Heart right ventricle (tissue), 16 donors: ENCODE results near the gene NOP16. TPM values are rescaled to one million over a fixed set of nuclear protein-coding genes. Genes with fewer than 3 reads are reported as not detected.
A peak's percentile ranks its signal among the peaks of the same experiment; 100 is the strongest.

Experiments
- ATAC-seq, 8 donors: fragments of 200-7000 bp; cut with Tn5 transposase; one replicate each; pipeline ENCODE4 v1.9.1; 2020; ENCODE audit warnings: mild to moderate bottlenecking in 8 of 8, moderate library complexity in 8 of 8, moderate number of reproducible peaks in 1 of 8
- DNase-seq, 2 donors: peaks; one replicate each; pipeline ENCODE4 v3.0.0-alpha.2; 2020
- H3K27ac ChIP-seq, 10 donors: fragments of 200-600 bp; sonication (generic) in 2 of 10; one replicate each; pipeline versions ENCODE4 v1.5.0 to v1.8.0; 2020 to 2022; ENCODE audit warnings: mild to moderate bottlenecking in 3 of 10
- H3K27me3 ChIP-seq, 7 donors: fragments of 200-600 bp; one replicate each; pipeline ENCODE4 v1.8.0; 2021 to 2022; ENCODE audit warnings: mild to moderate bottlenecking in 2 of 7
- H3K36me3 ChIP-seq, 9 donors: fragments of 200-600 bp; sonication (generic) in 1 of 9; one replicate each; pipeline versions ENCODE4 v1.5.0 to v1.8.0; 2020 to 2022; ENCODE audit warnings: mild to moderate bottlenecking in 2 of 9
- H3K4me1 ChIP-seq, 9 donors: fragments of 200-600 bp; sonication (generic) in 1 of 9; one replicate each; pipeline versions ENCODE4 v1.5.0 to v1.8.0; 2020 to 2022; ENCODE audit warnings: mild to moderate bottlenecking in 4 of 9
- H3K4me3 ChIP-seq, 10 donors: fragments of 200-600 bp; sonication (generic) in 2 of 10; one replicate each; pipeline versions ENCODE4 v1.5.0 to v1.8.0; 2020 to 2022; ENCODE audit warnings: mild to moderate bottlenecking in 7 of 10, moderate library complexity in 2 of 10
- H3K9me3 ChIP-seq, 11 donors: fragments of 200-600 bp in 10 of 11; sonication (generic) in 2 of 11; one replicate each; pipeline versions ENCODE4 v1.5.0 to v1.8.0; 2013 to 2022; ENCODE audit warnings: mild to moderate bottlenecking in 2 of 11, control low read depth in 1 of 11, moderate library complexity in 1 of 11
- CTCF ChIP-seq, 9 donors: fragments of 200-600 bp; sonication (generic) in 2 of 9; IDR thresholded peaks; one replicate each; pipeline versions ENCODE4 v1.5.0 to v1.8.0; 2021 to 2022; ENCODE audit warnings: antibody characterized with exemption in 9 of 9, mild to moderate bottlenecking in 5 of 9, moderate library complexity in 1 of 9
- WGBS, 2 donors: extraction: QIAGEN DNeasy Blood & Tissue Kit; methylation state at CpG; one replicate each; pipeline ENCODE4 v1.1.7; 2013; ENCODE audit warnings: inconsistent platforms in 1 of 2; 5-methylcytosine and 5-hydroxymethylcytosine counted together
- intact Hi-C, 10 donors: fragments of 100-400 bp; cut with DNase I; formaldehyde crosslinking; loops; one replicate each; pipeline versions ENCODE4 v1.11.1 to v1.14.2; 2022
- polyA plus RNA-seq, 2 donors: library from polyadenylated mRNA; stranded (reverse); fragments of 200-250 nt; gene quantifications; one replicate each; pipeline ENCODE4 v1.2.3, GENCODE V29; 2013
- total RNA-seq, 10 donors: library from RNA; stranded (reverse); fragmentation: NEBNext Ultra II Directional in 3 of 10; extraction: Animal tissue kit (Norgen Biotek cat#: 25700) in 3 of 10; gene quantifications; one replicate each; pipeline versions ENCODE4 v1.2.1 to v1.2.4, GENCODE V29; 2021 to 2023
- donor health status: Arrhythmogenic right ventricular cardiomyopathy.
- donor health status: ischemic (EF 13 %, LVEDD 7.1; RV severe dilation, severe dysfunction).
- donor health status: healthy with polysubstance abuse.
- donor health status: DM: no; HTN: yes; CAD: no.
- donor health status: DM: no; HTN: no; CAD: no.
- donor health status: ischemic (EF 25% LVEDD 6.9; RV normal size, moderate dysfunction).
- donor health status: ischemic (EF 25% LVEDD 5.7; RV mildly dilated, moderate dysfunction).
- donor health status: healthy.
- donor health status: DM: yes; HTN: yes; CAD: no.
- donor health status: Ischemic cardiomyopathy.
- donor health status: ischemic (EF 35%, LVEDD 5.7; RV mildly dilated, moderate dysfunction).
- donor health status: nonischemic (EF 11% LVEDD 7.7; RV severe dilation, severe dysfunction).
- donor health status: DM: yes; HTN: yes; CAD: no.
- donor health status: PGD.
- donor health status: ischemic (EF 29% LVEDD 5.4; RV normal size, mild dysfunction).
- donor health status: nonischemic (EF 23%, LVEDD 6.1; RV moderate dilation, normal function).

NOP16 gene
- total and polyA plus RNA-seq, 12 donors = 11.3 to 84.0 (median 19.1) TPM

- H3K4me1 ChIP-seq = peaks cover 0 to 39% (median 28%) of the 10 kb centered on the region in 9 donors
- intact Hi-C loops = loop anchor here in 2 of 10 donors (2.0 to 5.0 kb wide), 4 partner anchors 27 to 86 kb away; partner anchors contain the start of genes CLTB (in 1 of the 2), FAF2 (in 1 of the 2), HIGD2A (in 1 of the 2) and NOP16 (in 1 of the 2)
Measured at GRCh38 chr5:176361437-176362232, 26.8 kb downstream of the NOP16 start, which contains the start of gene KIAA1191. Gene KIAA1191, minus strand, starts transcription at chr5:176361764. Its CDS starts 2,256 bp downstream, at chr5:176359508.

GRCh38 chr5:176360894-176361436 is 27.4 kb downstream of the NOP16 start:
- DNase-seq = peak in 1 of 2 donors; percentile 28
- H3K4me3 ChIP-seq = peak overlapping the region; percentile 58 to 100 (median 95)
- H3K9me3 ChIP-seq = no peaks in the 10 kb centered on the region
- 2% methylated on average over 27 of the region's 27 CpGs for WGBS, 2 donors
- ATAC-seq = peak in 7 of 8 donors; percentile 3 to 42 (median 21)
- intact Hi-C loops = loop anchor here in 2 of 10 donors (2.0 to 5.0 kb wide), 4 partner anchors 28 to 86 kb away; partner anchors contain the start of genes CLTB (in 1 of the 2), FAF2 (in 1 of the 2), HIGD2A (in 1 of the 2) and NOP16 (in 1 of the 2)
- peaks cover 0 to 15% (median 0%) of the 10 kb centered on the region in 7 donors for H3K27me3 ChIP-seq
- H3K27ac ChIP-seq = peak overlapping the region in 9 of 10 donors; percentile 60 to 94 (median 86)
- peaks cover 0 to 38% (median 3%) of the 10 kb centered on the region in 9 donors for H3K36me3 ChIP-seq
- peaks cover 0 to 32% (median 24%) of the 10 kb centered on the region in 9 donors for H3K4me1 ChIP-seq
- TF ChIP-seq CTCF (IDR thresholded peaks at IDR 0.05) = no peak

More at GRCh38 chr5:176361437-176362232, 26.8 kb downstream of the NOP16 start, which contains the start of gene KIAA1191:
- WGBS, 2 donors = 1% methylated on average over 56 of the region's 56 CpGs
- peak in 6 of 9 donors; percentile 8 to 58 (median 40) for TF ChIP-seq CTCF (IDR thresholded peaks at IDR 0.05)
- Histone ChIP-seq H3K27ac (peak within 1 kb of the TSS in 9 of 10 donors; percentile 60 to 94 (median 86)), H3K9me3 (no peaks in the 10 kb centered on the region), H3K36me3 (peaks cover 0 to 31% (median 3%) of the 10 kb centered on the region in 9 donors), H3K4me3 (peak within 1 kb of the TSS; percentile 58 to 100 (median 95)), H3K27me3 (peaks cover 0 to 21% (median 0%) of the 10 kb centered on the region in 7 donors)
- peak; percentile 96 to 97 for DNase-seq
- peak; percentile 94 to 98 (median 98) for ATAC-seq

GRCh38 chr5:176359658-176360057 is 28.7 kb downstream of the NOP16 start:
- intact Hi-C loops = loop anchor here in 2 of 10 donors (2.0 to 5.0 kb wide), 4 partner anchors 29 to 88 kb away; partner anchors contain the start of genes CLTB (in 1 of the 2), FAF2 (in 1 of the 2), HIGD2A (in 1 of the 2) and NOP16 (in 1 of the 2)
- DNase-seq = no peak
- H3K9me3 ChIP-seq = no peaks in the 10 kb centered on the region
- TF ChIP-seq CTCF (IDR thresholded peaks at IDR 0.05) = no peak
- H3K27ac ChIP-seq = no peak overlapping the region
- H3K4me3 ChIP-seq = no peak overlapping the region
- peaks cover 0 to 51% (median 12%) of the 10 kb centered on the region in 9 donors for H3K36me3 ChIP-seq
- no peak for ATAC-seq
- H3K27me3 ChIP-seq = peaks cover 0 to 3% (median 0%) of the 10 kb centered on the region in 7 donors
- 71 to 74% methylated on average over 4 of the region's 4 CpGs for WGBS, 2 donors
- H3K4me1 ChIP-seq = peaks cover 0 to 25% (median 21%) of the 10 kb centered on the region in 9 donors

GRCh38 chr5:176356179-176356566 is 32.2 kb downstream of the NOP16 start:
- no peak for TF ChIP-seq CTCF (IDR thresholded peaks at IDR 0.05)
- Histone ChIP-seq H3K9me3 (no peaks in the 10 kb centered on the region), H3K27ac (no peak overlapping the region), H3K27me3 (no peaks in the 10 kb centered on the region), H3K4me1 (peaks cover 0 to 17% (median 14%) of the 10 kb centered on the region in 9 donors), H3K4me3 (no peak overlapping the region), H3K36me3 (peaks cover 0 to 86% (median 40%) of the 10 kb centered on the region in 9 donors)
- no peak for ATAC-seq
- intact Hi-C loops = no loop called here
- 95 to 96% methylated on average over 3 of the region's 3 CpGs for WGBS, 2 donors
- DNase-seq = no peak
